ENCODE data around the gene MIA2. TPM values are rescaled to one million over a fixed set of nuclear protein-coding genes. Genes with fewer than 3 reads are reported as not detected.
"Not testable (repeated sequence)": the region's sequence is repeated elsewhere in the genome, so short reads cannot be mapped to it uniquely, and the experiment has no call there.

The MIA2 gene
- total RNA-seq, 4 donors from 2014 or later = 13.6 to 30.9 (median 20.7) TPM

DNA sequence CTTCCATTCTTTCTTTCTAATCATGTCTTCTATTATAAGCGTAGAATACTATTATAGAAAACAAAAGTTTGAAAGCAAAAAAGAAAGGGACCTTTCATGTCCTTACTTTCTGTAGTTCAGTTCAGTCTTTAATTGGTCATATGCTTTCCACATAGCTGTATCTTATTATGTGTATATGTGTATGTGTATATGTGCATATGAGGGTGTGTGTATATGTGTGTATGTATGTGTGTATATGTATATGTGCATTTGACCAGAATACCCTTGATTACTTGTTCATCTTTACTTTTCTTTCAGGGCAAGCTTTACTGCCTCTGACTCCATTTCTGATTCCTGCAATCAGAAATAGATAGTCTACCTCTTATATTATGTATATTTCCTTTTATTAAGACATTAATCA, 109.9 kb downstream of the MIA2 start:
- H3K9me3 ChIP-seq = no peaks in the 10 kb centered on the region
- DNase-seq = no peak
- H3K4me3 ChIP-seq = no peak overlapping the region
- H3K27ac ChIP-seq = no peak overlapping the region
- peaks cover 0 to 3% of the 10 kb centered on the region in 2 donors for H3K4me1 ChIP-seq
- in situ Hi-C loops (cut with MboI; ENCODE audit: low sequenced_read_pairs in 4 of 4) (no loop called here), intact Hi-C loops (cut with DNase I; ENCODE audit: low total_unique reads) (no loop called here)
- TF ChIP-seq, protein P1, sequence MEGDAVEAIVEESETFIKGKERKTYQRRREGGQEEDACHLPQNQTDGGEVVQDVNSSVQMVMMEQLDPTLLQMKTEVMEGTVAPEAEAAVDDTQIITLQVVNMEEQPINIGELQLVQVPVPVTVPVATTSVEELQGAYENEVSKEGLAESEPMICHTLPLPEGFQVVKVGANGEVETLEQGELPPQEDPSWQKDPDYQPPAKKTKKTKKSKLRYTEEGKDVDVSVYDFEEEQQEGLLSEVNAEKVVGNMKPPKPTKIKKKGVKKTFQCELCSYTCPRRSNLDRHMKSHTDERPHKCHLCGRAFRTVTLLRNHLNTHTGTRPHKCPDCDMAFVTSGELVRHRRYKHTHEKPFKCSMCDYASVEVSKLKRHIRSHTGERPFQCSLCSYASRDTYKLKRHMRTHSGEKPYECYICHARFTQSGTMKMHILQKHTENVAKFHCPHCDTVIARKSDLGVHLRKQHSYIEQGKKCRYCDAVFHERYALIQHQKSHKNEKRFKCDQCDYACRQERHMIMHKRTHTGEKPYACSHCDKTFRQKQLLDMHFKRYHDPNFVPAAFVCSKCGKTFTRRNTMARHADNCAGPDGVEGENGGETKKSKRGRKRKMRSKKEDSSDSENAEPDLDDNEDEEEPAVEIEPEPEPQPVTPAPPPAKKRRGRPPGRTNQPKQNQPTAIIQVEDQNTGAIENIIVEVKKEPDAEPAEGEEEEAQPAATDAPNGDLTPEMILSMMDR (IDR thresholded peaks at IDR 0.05 in 4 of 5, conservative IDR thresholded peaks at IDR 0.05 in 1 of 5) = no peak
- no peak for TF ChIP-seq POLR2A (IDR thresholded peaks at IDR 0.05)
- ATAC-seq = no peak
- H3K36me3 ChIP-seq = peaks cover 0 to 16% of the 10 kb centered on the region in 2 donors
- no peaks in the 10 kb centered on the region for H3K27me3 ChIP-seq

DNA sequence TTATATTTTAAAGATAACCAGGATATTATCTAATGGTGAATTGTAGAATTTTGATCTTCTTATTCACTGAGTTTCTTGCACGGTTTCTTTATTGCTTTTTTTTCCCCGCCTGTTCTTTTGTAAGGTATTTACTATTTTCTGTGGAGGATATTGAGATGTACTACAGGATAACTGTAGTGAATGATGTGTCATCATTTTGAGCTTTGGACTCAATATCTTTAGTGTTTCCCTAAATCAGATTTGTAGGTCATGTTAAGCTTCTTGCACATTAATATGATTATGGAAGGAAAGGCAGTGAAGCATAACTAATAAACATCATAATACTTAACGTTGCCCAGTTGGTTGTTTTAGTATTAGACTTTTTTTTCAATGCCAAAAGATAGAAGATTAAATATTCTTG, 117.2 kb downstream of the MIA2 start:
- Histone ChIP-seq H3K36me3 (peaks cover 0 to 16% of the 10 kb centered on the region in 2 donors), H3K27ac (no peak overlapping the region), H3K9me3 (no peaks in the 10 kb centered on the region), H3K4me1 (no peaks in the 10 kb centered on the region), H3K27me3 (no peaks in the 10 kb centered on the region), H3K4me3 (no peak overlapping the region)
- intact Hi-C loops (cut with DNase I; ENCODE audit: low total_unique reads) = no loop called here
- TF ChIP-seq, protein P1 (IDR thresholded peaks at IDR 0.05 in 4 of 5, conservative IDR thresholded peaks at IDR 0.05 in 1 of 5) = no peak
- no peak for TF ChIP-seq POLR2A (IDR thresholded peaks at IDR 0.05)
- no peak for ATAC-seq
- in situ Hi-C loops (cut with MboI; ENCODE audit: low sequenced_read_pairs in 4 of 4) = no loop called here
- no peak for DNase-seq

DNA sequence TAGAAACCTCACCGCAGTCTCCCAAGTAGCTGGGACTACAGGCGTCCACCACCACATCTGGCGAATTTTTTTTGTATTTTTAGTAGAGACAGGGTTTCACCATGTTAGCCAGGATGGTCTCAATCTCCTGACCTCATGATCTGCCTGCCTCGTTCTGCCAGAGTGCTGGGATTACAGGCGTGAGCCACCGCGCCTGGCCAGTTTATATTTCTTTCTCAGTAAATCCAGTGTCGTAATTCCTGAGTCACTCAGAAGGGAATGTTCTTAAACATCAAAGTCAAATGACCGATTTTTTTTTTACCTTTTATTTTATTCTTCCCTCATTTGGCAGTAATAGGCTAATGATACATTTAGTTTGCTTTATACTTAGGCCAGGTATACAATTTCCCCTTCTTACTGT, 118.0 kb downstream of the MIA2 start:
- Histone ChIP-seq H3K9me3 (no peaks in the 10 kb centered on the region), H3K4me3 (no peak overlapping the region), H3K4me1 (no peaks in the 10 kb centered on the region), H3K36me3 (peaks cover 0 to 10% of the 10 kb centered on the region in 2 donors), H3K27me3 (no peaks in the 10 kb centered on the region), H3K27ac (peak overlapping the region in 1 of 4 donors; percentile 3)
- TF ChIP-seq, protein P1 (IDR thresholded peaks at IDR 0.05 in 4 of 5, conservative IDR thresholded peaks at IDR 0.05 in 1 of 5) = no peak
- in situ Hi-C loops (cut with MboI; ENCODE audit: low sequenced_read_pairs in 4 of 4) (no loop called here), intact Hi-C loops (cut with DNase I; ENCODE audit: low total_unique reads) (no loop called here)
- ATAC-seq (no peak), DNase-seq (no peak)

DNA sequence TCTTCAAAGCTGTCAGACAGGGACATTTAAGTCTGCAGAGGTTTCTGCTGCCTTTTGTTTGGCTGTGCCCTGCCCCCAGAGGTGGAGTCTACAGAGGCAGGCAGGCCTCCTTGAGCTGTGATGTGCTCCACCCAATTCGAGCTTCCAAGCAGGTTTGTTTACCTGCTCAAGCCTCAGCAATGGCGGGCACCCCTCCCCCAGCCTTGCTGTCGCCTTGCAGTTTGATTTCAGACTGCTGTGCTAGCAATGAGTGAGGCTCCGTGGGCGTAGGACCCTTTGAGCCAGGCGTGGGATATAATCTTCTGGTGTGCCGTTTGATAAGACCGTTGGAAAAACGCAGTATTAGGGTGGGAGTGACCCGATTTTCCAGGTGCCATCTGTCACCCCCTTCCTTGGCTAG, 125.4 kb downstream of the MIA2 start:
- H3K4me3 ChIP-seq; in situ Hi-C loops (cut with MboI; ENCODE audit: low sequenced_read_pairs in 4 of 4); ATAC-seq; H3K9me3 ChIP-seq; intact Hi-C loops (cut with DNase I; ENCODE audit: low total_unique reads); H3K27ac ChIP-seq; H3K4me1 ChIP-seq; H3K27me3 ChIP-seq; DNase-seq; H3K36me3 ChIP-seq: not testable (repeated sequence)

DNA sequence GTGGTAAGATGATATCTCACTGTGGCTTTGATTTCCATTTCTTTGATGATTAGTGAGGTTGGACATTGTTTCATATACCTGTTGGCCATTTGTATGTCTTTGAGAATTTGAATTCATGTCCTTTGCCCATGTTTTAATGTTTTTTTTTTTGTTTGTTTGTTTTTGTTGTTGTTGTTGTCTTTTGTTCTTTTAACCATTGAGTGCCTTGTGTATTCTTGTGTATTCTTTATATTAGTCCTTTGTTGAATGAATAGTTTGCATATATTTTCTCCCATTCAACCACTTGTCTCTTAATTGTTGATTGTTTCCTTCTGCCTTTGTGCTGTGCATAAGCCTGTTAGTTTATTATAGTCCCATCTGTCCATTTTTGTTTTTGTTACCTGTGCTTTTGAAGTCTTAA, 126.6 kb downstream of the MIA2 start:
- Histone ChIP-seq H3K9me3 (peaks cover 0 to 7% (median 0%) of the 10 kb centered on the region in 3 donors), H3K27ac (no peak overlapping the region), H3K36me3 (peaks cover 0 to 4% of the 10 kb centered on the region in 2 donors), H3K4me3 (no peak overlapping the region), H3K27me3 (no peaks in the 10 kb centered on the region), H3K4me1 (peaks cover 0 to 6% of the 10 kb centered on the region in 2 donors)
- in situ Hi-C loops (cut with MboI; ENCODE audit: low sequenced_read_pairs in 4 of 4) = no loop called here
- DNase-seq (no peak), ATAC-seq (no peak)
- intact Hi-C loops (cut with DNase I; ENCODE audit: low total_unique reads) = loop anchor here (5.0 kb wide), 1 partner anchor 72 kb away; the partner anchor contains the start of gene FBXO33
- TF ChIP-seq POLR2A (IDR thresholded peaks at IDR 0.05) = no peak
- TF ChIP-seq, protein P1 (IDR thresholded peaks at IDR 0.05 in 4 of 5, conservative IDR thresholded peaks at IDR 0.05 in 1 of 5) = no peak

DNA sequence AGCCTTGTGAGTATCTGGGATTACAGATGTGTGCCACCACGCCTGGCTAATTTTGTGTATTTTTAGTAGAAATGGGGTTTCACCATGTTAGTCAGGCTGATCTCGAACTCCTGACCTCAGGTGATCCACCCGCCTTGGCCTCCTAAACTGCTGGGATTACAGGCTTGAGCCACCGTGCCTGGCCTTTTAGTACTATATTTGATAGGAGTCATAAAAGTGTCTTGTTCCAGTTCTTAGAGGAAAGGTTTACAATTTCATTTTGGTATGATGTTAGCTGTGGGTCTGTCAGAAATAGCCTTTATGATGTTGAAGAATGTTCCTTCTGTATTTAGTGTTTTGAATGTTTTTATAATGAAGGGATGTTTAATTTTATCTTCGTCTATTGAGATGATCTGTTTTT, 127.8 kb downstream of the MIA2 start:
- DNase-seq; in situ Hi-C loops (cut with MboI; ENCODE audit: low sequenced_read_pairs in 4 of 4); H3K27me3 ChIP-seq; H3K36me3 ChIP-seq; H3K9me3 ChIP-seq; H3K4me3 ChIP-seq: not testable (repeated sequence)
- H3K27ac ChIP-seq = peak overlapping the region in 3 of 4 donors; percentile 34 to 78 (median 48)
- intact Hi-C loops (cut with DNase I; ENCODE audit: low total_unique reads) = loop anchor here (5.0 kb wide), 1 partner anchor 71 kb away; the partner anchor contains the start of gene FBXO33
- ATAC-seq = peak; percentile 82 to 97
- H3K4me1 ChIP-seq = peaks cover 5 to 11% of the 10 kb centered on the region in 2 donors

Data from gastrocnemius medialis (tissue), 4 donors.